KOPT-K1 (cell line): ENCODE measurements around the gene PDLIM1.
"Not testable (repeated sequence)": the region's sequence is repeated elsewhere in the genome, so short reads cannot be mapped to it uniquely, and the experiment has no call there.

Source experiments
- H3K27ac ChIP-seq: fragments of 200-600 bp; sonication (generic); 2 replicates; pipeline ENCODE4 v1.5.1; 2016; ENCODE audit warnings: antibody characterized with exemption, mild to moderate bottlenecking, low read depth, low read length; ENCODE audit not compliant: poor library complexity, severe bottlenecking
- H3K36me3 ChIP-seq: fragments of 200-600 bp; sonication (generic); 2 replicates; pipeline ENCODE4 v1.5.1; 2017; ENCODE audit warnings: antibody characterized with exemption, mild to moderate bottlenecking, low read length, moderate library complexity; ENCODE audit not compliant: insufficient read depth
- H3K9me3 ChIP-seq: fragments of 200-600 bp; sonication (generic); 2 replicates; pipeline ENCODE4 v1.5.1; 2017; ENCODE audit warnings: antibody characterized with exemption, low read length, mild to moderate bottlenecking; ENCODE audit not compliant: insufficient read depth, poor library complexity, severe bottlenecking

The PDLIM1 gene

DNA sequence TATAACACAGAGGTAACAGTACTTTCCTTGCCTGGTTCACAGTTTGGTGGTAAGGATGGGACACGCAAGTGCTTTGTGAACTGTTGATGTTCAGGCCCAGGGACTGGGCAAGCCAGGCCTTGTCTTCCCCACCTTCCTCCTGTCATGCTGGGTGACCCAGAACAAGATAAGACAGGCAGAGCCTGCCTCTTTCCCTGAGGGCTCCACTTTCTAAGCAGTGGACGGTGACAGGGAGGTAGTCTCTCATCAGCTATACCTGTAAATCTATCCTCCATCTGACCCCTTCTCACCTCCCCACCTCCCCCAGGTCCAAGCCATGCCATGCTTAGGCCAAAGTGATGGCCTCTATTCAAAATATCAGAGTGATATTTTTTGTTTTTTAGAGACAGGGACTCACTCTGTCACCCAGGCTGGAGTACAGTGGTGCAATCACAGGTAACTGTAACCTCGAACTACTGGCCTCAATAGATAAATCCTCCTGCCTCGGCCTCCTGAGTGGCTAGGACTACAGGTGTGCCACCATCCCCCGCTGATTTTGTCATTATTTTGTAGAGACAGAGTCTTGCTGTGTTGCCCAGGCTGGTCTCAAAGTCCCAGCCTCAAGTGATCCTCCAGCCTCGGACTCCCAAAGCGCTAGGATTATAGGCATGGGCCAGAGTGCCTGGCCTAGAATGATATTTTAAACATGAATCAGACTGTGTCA, 42.8 kb downstream of the PDLIM1 start:
- no peak overlapping the region for H3K27ac ChIP-seq
- no peaks in the 10 kb centered on the region for H3K36me3 ChIP-seq
- no peaks in the 10 kb centered on the region for H3K9me3 ChIP-seq

DNA sequence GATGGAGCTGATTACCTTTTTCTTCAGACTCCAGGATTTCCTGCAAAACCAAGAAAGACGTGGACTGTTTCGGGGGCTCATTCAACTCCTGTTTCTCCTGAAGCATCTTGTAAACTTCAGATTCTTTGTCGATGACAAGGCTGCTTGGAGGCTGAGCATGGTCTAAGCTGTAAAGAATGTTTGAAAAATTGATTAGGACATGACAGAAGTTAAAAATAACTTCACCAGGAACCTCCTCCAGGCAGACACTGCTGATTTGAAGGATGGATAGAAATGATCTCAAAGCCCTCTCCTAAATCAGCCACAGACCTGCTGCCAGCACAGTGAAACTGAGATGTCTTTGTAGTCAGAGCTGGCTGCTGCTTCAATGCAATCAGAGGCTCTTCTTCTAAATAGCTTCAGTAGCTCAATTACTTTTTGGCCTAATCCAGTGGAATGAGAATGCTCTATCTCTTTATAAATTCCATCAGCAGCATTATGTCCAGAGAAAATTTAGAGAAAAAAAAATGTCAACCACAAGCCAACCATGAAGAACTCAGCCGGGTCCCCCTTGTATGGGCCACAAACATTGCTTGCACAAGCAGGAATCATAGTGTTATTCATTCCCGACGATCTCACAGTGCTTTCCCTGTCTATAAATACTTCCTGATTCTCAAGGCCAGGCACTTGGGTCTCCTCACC, 43.5 kb downstream of the PDLIM1 start:
- H3K9me3 ChIP-seq, result no peaks in the 10 kb centered on the region
- no peaks in the 10 kb centered on the region for H3K36me3 ChIP-seq

DNA sequence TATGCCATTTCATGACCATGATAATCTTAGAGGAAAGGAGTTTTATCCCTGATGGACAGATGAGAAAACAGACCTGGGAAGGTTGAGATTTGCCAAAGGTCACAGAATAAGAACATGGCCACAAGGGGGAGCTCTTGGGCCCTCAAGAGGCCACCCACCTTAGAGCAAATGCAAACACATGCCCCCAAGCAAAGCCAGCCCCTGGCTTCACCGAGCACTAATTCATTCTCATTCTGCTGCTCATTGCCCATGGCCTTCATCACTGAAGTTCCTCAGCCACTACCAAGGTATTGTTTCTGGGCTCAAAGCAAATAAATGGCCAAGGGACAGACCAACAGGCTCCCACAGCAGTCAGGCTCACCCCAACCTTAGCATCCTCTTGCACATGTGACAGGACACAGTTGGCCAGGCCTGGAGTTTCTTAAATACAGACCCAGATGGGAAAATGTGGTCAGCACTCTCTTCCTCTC, 44.2 kb downstream of the PDLIM1 start:
- no peaks in the 10 kb centered on the region for H3K9me3 ChIP-seq
- no peak overlapping the region for H3K27ac ChIP-seq
- H3K36me3 ChIP-seq, result no peaks in the 10 kb centered on the region

More for the DNA sequence above, 43.5 kb downstream of the PDLIM1 start:
- H3K27ac ChIP-seq, result no peak overlapping the region

DNA sequence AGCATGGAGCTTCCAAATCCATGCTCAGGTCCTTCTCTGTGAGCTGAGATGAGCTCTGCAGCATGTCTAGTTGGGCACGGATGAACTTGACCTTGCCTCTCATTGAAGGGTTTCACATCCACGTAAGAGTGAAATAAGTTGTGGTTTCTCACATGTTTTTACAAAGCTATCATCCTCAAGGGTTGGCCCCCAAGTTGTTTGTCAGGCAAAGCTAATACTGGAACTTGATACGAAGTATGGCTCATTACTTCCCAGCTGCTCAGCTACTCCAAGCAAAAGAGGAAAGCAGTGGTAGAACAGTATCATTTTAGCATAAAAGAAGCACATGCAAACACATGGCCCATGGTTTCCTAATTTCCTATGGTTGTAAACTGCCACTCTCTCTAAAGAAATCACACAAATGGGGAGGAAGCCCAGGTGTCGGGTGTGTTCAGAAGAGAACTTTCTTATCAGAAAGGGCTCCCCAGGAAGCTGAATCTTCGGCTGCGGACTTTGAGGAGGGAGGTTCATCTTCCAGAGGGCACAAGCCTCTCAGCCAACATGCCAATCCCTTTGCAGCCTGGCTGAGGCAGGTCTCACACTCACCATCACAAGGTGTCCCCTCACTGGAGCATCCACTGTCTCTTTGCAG, 45.3 kb downstream of the PDLIM1 start:
- no peak overlapping the region for H3K27ac ChIP-seq
- no peaks in the 10 kb centered on the region for H3K9me3 ChIP-seq
- H3K36me3 ChIP-seq, result no peaks in the 10 kb centered on the region

DNA sequence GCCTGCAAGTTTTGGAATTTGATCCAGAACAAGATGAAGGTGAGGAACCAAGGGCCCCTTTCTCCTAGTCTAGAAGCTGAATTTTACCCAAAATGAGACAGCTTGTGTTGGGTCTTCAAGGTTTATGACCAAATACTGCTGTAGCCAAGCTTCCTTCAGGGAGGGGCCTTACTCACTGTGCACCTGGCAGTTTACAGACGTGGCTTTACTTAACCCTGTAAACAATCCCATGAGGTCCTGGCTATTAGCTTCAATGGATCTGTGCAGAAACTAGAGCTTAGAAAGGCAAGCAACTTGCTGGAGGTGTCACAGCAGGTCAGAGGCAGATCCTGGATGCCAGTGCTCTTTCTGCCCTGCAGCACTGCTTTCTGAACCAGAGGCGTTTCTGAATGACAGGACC, 46.7 kb downstream of the PDLIM1 start:
- no peak overlapping the region for H3K27ac ChIP-seq
- no peaks in the 10 kb centered on the region for H3K36me3 ChIP-seq
- no peaks in the 10 kb centered on the region for H3K9me3 ChIP-seq

GRCh38 chr10:95243318-95243617, 47.5 kb downstream of the PDLIM1 start:
- Histone ChIP-seq H3K9me3 (no peaks in the 10 kb centered on the region), H3K27ac (no peak overlapping the region), H3K36me3 (no peaks in the 10 kb centered on the region)

- H3K9me3 ChIP-seq, result no peaks in the 10 kb centered on the region
- no peak overlapping the region for H3K27ac ChIP-seq
- no peaks in the 10 kb centered on the region for H3K36me3 ChIP-seq
These were observed 48.1 kb downstream of the PDLIM1 start for GRCh38 chr10:95242581-95243317.

GRCh38 chr10:95241533-95241932, 49.3 kb downstream of the PDLIM1 start:
- Histone ChIP-seq H3K36me3 (no peaks in the 10 kb centered on the region), H3K27ac (no peak overlapping the region), H3K9me3 (no peaks in the 10 kb centered on the region)

GRCh38 chr10:95240811-95241210, 50.0 kb downstream of the PDLIM1 start:
- no peaks in the 10 kb centered on the region for H3K36me3 ChIP-seq
- no peak overlapping the region for H3K27ac ChIP-seq

GRCh38 chr10:95240096-95240495, 50.7 kb downstream of the PDLIM1 start:
- H3K27ac ChIP-seq, H3K9me3 ChIP-seq, H3K36me3 ChIP-seq: not testable (repeated sequence)

More at GRCh38 chr10:95240811-95241210, 50.0 kb downstream of the PDLIM1 start:
- no peaks in the 10 kb centered on the region for H3K9me3 ChIP-seq

GRCh38 chr10:95237376-95238170, 53.2 kb downstream of the PDLIM1 start:
- no peaks in the 10 kb centered on the region for H3K36me3 ChIP-seq
- H3K27ac ChIP-seq, result no peak overlapping the region
- H3K9me3 ChIP-seq, result no peaks in the 10 kb centered on the region

- no peak overlapping the region for H3K27ac ChIP-seq
These were observed 54.5 kb downstream of the PDLIM1 start for GRCh38 chr10:95236068-95236903.

GRCh38 chr10:95235676-95236067, 55.1 kb downstream of the PDLIM1 start:
- Histone ChIP-seq H3K27ac (no peak overlapping the region), H3K36me3 (no peaks in the 10 kb centered on the region), H3K9me3 (no peaks in the 10 kb centered on the region)

More at GRCh38 chr10:95236068-95236903, 54.5 kb downstream of the PDLIM1 start:
- no peaks in the 10 kb centered on the region for H3K36me3 ChIP-seq
- H3K9me3 ChIP-seq, result no peaks in the 10 kb centered on the region

DNA sequence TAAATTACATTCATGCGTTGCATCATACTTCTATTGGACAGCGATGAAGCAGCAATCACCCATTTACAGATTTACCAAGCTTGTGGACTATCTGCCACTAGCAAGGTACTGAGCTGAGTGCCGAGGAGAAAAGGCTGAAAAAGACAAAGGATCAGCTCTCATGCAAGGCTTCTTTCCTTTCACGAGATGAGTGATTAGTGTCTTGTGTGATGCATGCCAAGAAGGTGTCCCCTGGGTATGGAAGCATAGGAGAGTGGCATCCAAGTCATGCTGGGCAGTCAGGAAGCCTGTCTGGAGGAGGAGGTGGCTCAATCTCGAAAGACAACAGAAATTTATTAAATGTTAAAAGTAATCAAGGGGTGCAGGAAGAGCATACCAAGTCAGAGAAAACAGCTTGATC, 55.9 kb downstream of the PDLIM1 start:
- Histone ChIP-seq H3K27ac (no peak overlapping the region), H3K36me3 (no peaks in the 10 kb centered on the region), H3K9me3 (no peaks in the 10 kb centered on the region)
